K562 (cell line): Measurements from ENCODE around the gene ERAS. TPM values are rescaled to one million over a fixed set of nuclear protein-coding genes. Genes with fewer than 3 reads are reported as not detected.

Experiments
- CBX8 ChIP-seq: fragments of 200-600 bp; sonication (generic); IDR thresholded peaks from 2 replicates; pipeline ENCODE4 v1.6.1; 2012; ENCODE audit warnings: borderline replicate concordance, mixed run types, low read depth, mild to moderate bottlenecking, moderate library complexity, mixed read lengths, low read length, control low read depth, inconsistent platforms; ENCODE audit not compliant: poor library complexity, severe bottlenecking; ENCODE audit errors: extremely low read depth
- CCAR2 ChIP-seq: fragments of 200-400 bp; formaldehyde crosslinking; IDR thresholded peaks from 2 replicates; pipeline ENCODE4 v1.6.1; 2017; ENCODE audit warnings: mild to moderate bottlenecking, low read depth, low read length
- CSDE1 ChIP-seq, 2 experiments: fragments of 450-650 bp; IDR thresholded peaks; 2 replicates each; pipeline ENCODE4 v1.6.1; 2016; ENCODE audit warnings: mild to moderate bottlenecking in 1 of 2
- HDAC6 ChIP-seq: IDR thresholded peaks from 2 replicates; pipeline ENCODE4 v1.6.1; 2012; ENCODE audit warnings: low read depth, mild to moderate bottlenecking, control low read depth, inconsistent platforms, low read length, moderate library complexity
- KDM1A ChIP-seq, 2 experiments: fragments of 450-650 bp; IDR thresholded peaks; 2 replicates each; pipeline ENCODE4 v1.6.1; 2016; ENCODE audit warnings: mild to moderate bottlenecking in 2 of 2
- MAZ ChIP-seq, 2 experiments: fragments of 450-650 bp in 1 of 2; sonication (generic) in 1 of 2; formaldehyde crosslinking; IDR thresholded peaks in 1 of 2; conservative IDR thresholded peaks in 1 of 2; 2 replicates each; pipeline versions ENCODE4 v1.4.0 to v1.5.0; 2020; ENCODE audit warnings: mild to moderate bottlenecking in 1 of 2, missing genetic modification reagents in 1 of 2
- NR1H2 ChIP-seq: sonication (generic); formaldehyde crosslinking; IDR thresholded peaks from 2 replicates; pipeline ENCODE4 v1.4.0; 2020; ENCODE audit warnings: mild to moderate bottlenecking, missing genetic modification reagents
- PHB ChIP-seq: fragments of 250-450 bp; sonication (Bioruptor Pico); IDR thresholded peaks from 2 replicates; pipeline ENCODE4 v1.5.0; 2021
- RBM34 ChIP-seq: fragments of 200-400 bp; formaldehyde crosslinking; IDR thresholded peaks from 2 replicates; pipeline ENCODE4 v1.6.1; 2018; ENCODE audit warnings: low read length, borderline replicate concordance; ENCODE audit not compliant: insufficient read depth
- RUNX1 ChIP-seq: sonication (generic); IDR thresholded peaks from 2 replicates; pipeline ENCODE4 v1.6.1; 2016; ENCODE audit warnings: antibody characterized with exemption, low read depth
- SLC30A9 ChIP-seq: fragments of 250-450 bp; sonication (Bioruptor Pico); IDR thresholded peaks from 2 replicates; pipeline ENCODE4 v1.8.0; 2022; ENCODE audit warnings: mild to moderate bottlenecking, moderate library complexity
- SNIP1 ChIP-seq: fragments of 450-650 bp; IDR thresholded peaks from 2 replicates; pipeline ENCODE4 v1.7.1; 2017; ENCODE audit warnings: low read depth, mild to moderate bottlenecking
- STAG1 ChIP-seq: sonication (generic); formaldehyde crosslinking; IDR thresholded peaks from 2 replicates; pipeline ENCODE4 v1.5.0; 2020; ENCODE audit warnings: missing genetic modification reagents, borderline replicate concordance
- TRIM24 ChIP-seq, 2 experiments: fragments of 450-650 bp; IDR thresholded peaks; 2 replicates each; pipeline ENCODE4 v1.6.1; 2016
- ZNF140 ChIP-seq: fragments of 250-450 bp; sonication (Bioruptor Pico); IDR thresholded peaks from 2 replicates; pipeline ENCODE4 v1.8.0; 2021; ENCODE audit warnings: moderate library complexity, mild to moderate bottlenecking, inconsistent platforms
- ZNF146 ChIP-seq: IDR thresholded peaks from one replicate; pipeline ENCODE4 v1.6.1; 2018; ENCODE audit warnings: missing compliant biosample characterization; ENCODE audit not compliant: unreplicated experiment
- ZNF79 ChIP-seq: fragments of 250-450 bp; sonication (Bioruptor Pico); IDR thresholded peaks from 2 replicates; pipeline ENCODE4 v1.4.0; 2020; ENCODE audit warnings: low read depth, mild to moderate bottlenecking, moderate library complexity
- polyA plus RNA-seq, 8 experiments: library from polyadenylated mRNA; depleted of rRNA in 4 of 8; stranded (reverse) in 5 of 8; unstranded in 3 of 8; fragments of >200 nt; fragmentation: Nextera tagmentation in 2 of 8; fragmentation: Illumina TruSeq in 1 of 8; extraction: Ambion mirVana in 2 of 8; extraction: Trizol in 1 of 8; gene quantifications; 2 replicates each; pipeline versions ENCODE4 v1.2.1 to v1.2.3, GENCODE V29; 2011 to 2014; ENCODE audit warnings: inconsistent platforms in 1 of 8, missing spikeins in 1 of 8
- total RNA-seq, 7 experiments: library from RNA; depleted of rRNA in 6 of 7; stranded (reverse); fragments of >200 nt in 6 of 7; fragmentation: Illumina TruSeq in 2 of 7; extraction: Trizol in 2 of 7; gene quantifications; 2 replicates each; pipeline versions ENCODE4 v1.2.1 to v1.2.3, GENCODE V29; 2011 to 2021; ENCODE audit warnings: low replicate concordance in 1 of 7
- TF ChIP-seq, protein P1 (sequence below), 2 experiments: IDR thresholded peaks; 2 replicates each; pipeline ENCODE4 v1.6.1; 2011; ENCODE audit warnings: borderline replicate concordance in 1 of 2, control low read depth in 1 of 2, low read depth in 1 of 2, low read length in 1 of 2, mild to moderate bottlenecking in 1 of 2, mixed read lengths in 1 of 2, moderate library complexity in 1 of 2; ENCODE audit not compliant: insufficient read depth in 1 of 2, insufficient read length in 1 of 2, poor library complexity in 1 of 2, severe bottlenecking in 1 of 2; ENCODE audit errors: extremely low read depth in 1 of 2
- TF ChIP-seq, protein P2 (sequence below), 2 experiments: fragments of 450-650 bp in 1 of 2; IDR thresholded peaks; 2 replicates each; pipeline ENCODE4 v1.6.1; 2011 to 2017; ENCODE audit warnings: low read depth in 2 of 2, antibody characterized with exemption in 1 of 2, borderline replicate concordance in 1 of 2, low read length in 1 of 2, mild to moderate bottlenecking in 1 of 2, mixed read lengths in 1 of 2; ENCODE audit not compliant: control insufficient read depth in 1 of 2
- TF ChIP-seq, protein P3 (sequence below): fragments of 450-650 bp; formaldehyde crosslinking; IDR thresholded peaks from 2 replicates; pipeline ENCODE4 v1.4.0; 2020; ENCODE audit warnings: mild to moderate bottlenecking, moderate library complexity
- TF ChIP-seq, protein P4 (sequence below): fragments of 450-650 bp; IDR thresholded peaks from 2 replicates; pipeline ENCODE4 v1.6.1; 2018; ENCODE audit warnings: mild to moderate bottlenecking, low read depth; ENCODE audit not compliant: partially characterized antibody

Gene ERAS
- total and polyA plus RNA-seq, 9 of the 15 experiments (the other 6 are each of a cell fraction or from before 2014, with no cell fraction given): 0.07 to 0.12 TPM; not detected in 7

DNA sequence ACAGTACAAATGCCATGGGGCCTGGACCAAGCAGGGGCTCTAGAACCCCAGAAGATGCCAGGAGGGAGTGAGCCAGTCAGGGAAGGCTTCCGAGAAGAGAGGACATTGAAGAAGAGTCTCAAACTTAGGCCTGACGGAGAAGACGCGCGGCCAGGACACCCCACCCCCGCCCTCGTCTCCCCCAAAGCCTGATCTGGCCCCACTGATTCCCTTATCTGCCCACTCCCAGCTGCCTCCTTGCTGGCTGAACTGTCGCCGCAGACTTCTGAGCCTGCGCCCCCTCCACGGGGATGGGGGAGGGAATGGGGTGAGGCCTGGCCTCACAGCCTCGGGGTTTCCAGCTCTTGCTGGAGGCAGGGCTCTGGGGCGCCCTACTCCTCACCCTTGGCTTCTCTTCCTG is 43.5 kb upstream of the ERAS start (continued):
- TF ChIP-seq, protein P1, sequence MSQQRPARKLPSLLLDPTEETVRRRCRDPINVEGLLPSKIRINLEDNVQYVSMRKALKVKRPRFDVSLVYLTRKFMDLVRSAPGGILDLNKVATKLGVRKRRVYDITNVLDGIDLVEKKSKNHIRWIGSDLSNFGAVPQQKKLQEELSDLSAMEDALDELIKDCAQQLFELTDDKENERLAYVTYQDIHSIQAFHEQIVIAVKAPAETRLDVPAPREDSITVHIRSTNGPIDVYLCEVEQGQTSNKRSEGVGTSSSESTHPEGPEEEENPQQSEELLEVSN (IDR thresholded peaks at IDR 0.05; ENCODE audit: borderline replicate concordance in 1 of 2, extremely low read depth in 1 of 2, insufficient read depth in 1 of 2, insufficient read length in 1 of 2, low read depth in 1 of 2, low read length in 1 of 2, poor library complexity in 1 of 2, severe bottlenecking in 1 of 2): peak in 1 of 2 experiments; percentile 36
- no peak for TF ChIP-seq PHB (CRISPR knock-in tag)
- TF ChIP-seq TRIM24 (IDR thresholded peaks at IDR 0.05): peak; percentile 85 to 93
- no peak for TF ChIP-seq SLC30A9 (CRISPR knock-in tag)
- no peak for TF ChIP-seq ZNF140 (CRISPR knock-in tag)
- peak; percentile 91 for TF ChIP-seq RUNX1
- TF ChIP-seq, protein P2, sequence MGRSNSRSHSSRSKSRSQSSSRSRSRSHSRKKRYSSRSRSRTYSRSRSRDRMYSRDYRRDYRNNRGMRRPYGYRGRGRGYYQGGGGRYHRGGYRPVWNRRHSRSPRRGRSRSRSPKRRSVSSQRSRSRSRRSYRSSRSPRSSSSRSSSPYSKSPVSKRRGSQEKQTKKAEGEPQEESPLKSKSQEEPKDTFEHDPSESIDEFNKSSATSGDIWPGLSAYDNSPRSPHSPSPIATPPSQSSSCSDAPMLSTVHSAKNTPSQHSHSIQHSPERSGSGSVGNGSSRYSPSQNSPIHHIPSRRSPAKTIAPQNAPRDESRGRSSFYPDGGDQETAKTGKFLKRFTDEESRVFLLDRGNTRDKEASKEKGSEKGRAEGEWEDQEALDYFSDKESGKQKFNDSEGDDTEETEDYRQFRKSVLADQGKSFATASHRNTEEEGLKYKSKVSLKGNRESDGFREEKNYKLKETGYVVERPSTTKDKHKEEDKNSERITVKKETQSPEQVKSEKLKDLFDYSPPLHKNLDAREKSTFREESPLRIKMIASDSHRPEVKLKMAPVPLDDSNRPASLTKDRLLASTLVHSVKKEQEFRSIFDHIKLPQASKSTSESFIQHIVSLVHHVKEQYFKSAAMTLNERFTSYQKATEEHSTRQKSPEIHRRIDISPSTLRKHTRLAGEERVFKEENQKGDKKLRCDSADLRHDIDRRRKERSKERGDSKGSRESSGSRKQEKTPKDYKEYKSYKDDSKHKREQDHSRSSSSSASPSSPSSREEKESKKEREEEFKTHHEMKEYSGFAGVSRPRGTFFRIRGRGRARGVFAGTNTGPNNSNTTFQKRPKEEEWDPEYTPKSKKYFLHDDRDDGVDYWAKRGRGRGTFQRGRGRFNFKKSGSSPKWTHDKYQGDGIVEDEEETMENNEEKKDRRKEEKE (IDR thresholded peaks at IDR 0.05; ENCODE audit: borderline replicate concordance in 1 of 2, control insufficient read depth in 1 of 2, low read depth in 2 of 2, low read length in 1 of 2): no peak; a peak in 1 of 4 replicates
- no peak for TF ChIP-seq RBM34
- TF ChIP-seq SNIP1: no peak
- no peak for TF ChIP-seq CCAR2
- TF ChIP-seq ZNF146 (CRISPR knock-in tag): no peak
- peak; percentile 90 to 95 for TF ChIP-seq MAZ (CRISPR knock-in tag; conservative IDR thresholded peaks at IDR 0.05 in 1 of 2, IDR thresholded peaks at IDR 0.05 in 1 of 2)
- TF ChIP-seq ZNF79 (CRISPR knock-in tag): no peak
- no peak for TF ChIP-seq CBX8
- no peak for TF ChIP-seq STAG1 (CRISPR knock-in tag)
- no peak for TF ChIP-seq CSDE1 (IDR thresholded peaks at IDR 0.05)
- TF ChIP-seq, protein P3, sequence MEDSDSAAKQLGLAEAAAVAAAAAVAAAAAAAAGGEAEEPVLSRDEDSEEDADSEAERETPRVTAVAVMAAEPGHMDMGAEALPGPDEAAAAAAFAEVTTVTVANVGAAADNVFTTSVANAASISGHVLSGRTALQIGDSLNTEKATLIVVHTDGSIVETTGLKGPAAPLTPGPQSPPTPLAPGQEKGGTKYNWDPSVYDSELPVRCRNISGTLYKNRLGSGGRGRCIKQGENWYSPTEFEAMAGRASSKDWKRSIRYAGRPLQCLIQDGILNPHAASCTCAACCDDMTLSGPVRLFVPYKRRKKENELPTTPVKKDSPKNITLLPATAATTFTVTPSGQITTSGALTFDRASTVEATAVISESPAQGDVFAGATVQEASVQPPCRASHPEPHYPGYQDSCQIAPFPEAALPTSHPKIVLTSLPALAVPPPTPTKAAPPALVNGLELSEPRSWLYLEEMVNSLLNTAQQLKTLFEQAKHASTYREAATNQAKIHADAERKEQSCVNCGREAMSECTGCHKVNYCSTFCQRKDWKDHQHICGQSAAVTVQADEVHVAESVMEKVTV (CRISPR knock-in tag): 0 out of 2 replicates have a peak, but pooled peaks have one; percentile 13
- no peak for TF ChIP-seq HDAC6
- no peak for TF ChIP-seq KDM1A (IDR thresholded peaks at IDR 0.05)
- TF ChIP-seq, protein P4, sequence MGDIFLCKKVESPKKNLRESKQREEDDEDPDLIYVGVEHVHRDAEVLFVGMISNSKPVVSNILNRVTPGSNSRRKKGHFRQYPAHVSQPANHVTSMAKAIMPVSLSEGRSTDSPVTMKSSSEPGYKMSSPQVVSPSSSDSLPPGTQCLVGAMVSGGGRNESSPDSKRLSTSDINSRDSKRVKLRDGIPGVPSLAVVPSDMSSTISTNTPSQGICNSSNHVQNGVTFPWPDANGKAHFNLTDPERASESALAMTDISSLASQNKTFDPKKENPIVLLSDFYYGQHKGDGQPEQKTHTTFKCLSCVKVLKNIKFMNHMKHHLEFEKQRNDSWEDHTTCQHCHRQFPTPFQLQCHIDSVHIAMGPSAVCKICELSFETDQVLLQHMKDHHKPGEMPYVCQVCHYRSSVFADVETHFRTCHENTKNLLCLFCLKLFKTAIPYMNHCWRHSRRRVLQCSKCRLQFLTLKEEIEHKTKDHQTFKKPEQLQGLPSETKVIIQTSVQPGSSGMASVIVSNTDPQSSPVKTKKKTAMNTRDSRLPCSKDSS: no peak
- no peak for TF ChIP-seq NR1H2 (CRISPR knock-in tag)
